SK-N-SH (cell line): ENCODE data around the gene UQCR11. TPM values are rescaled to one million over a fixed set of nuclear protein-coding genes. Genes with fewer than 3 reads are reported as not detected.

Experiments used
- CTCF ChIA-PET: fragments of 300-600, 350-600 bp; formaldehyde crosslinking; extraction: SDS; loops from one replicate; lab custom pipeline; 2021; lab: Yijun Ruan, JAX
- POLR2A ChIA-PET: fragments of 350-600 bp; sonication (Branson Sonifier 250); formaldehyde crosslinking; extraction: SDS; loops from one replicate; lab custom pipeline; 2020; ENCODE audit warnings: antibody characterized with exemption, inconsistent platforms; lab: Yijun Ruan, JAX
- DNase-seq: peaks from one replicate; pipeline ENCODE4 v3.0.0; 2012
- H2AFZ ChIP-seq: fragments of 200-600 bp; sonication (generic); 2 replicates; pipeline ENCODE4 v1.8.1; 2016; ENCODE audit warnings: antibody characterized with exemption, mild to moderate bottlenecking, low read depth
- H3F3A ChIP-seq: fragments of 200-600 bp; sonication (generic); replicated peaks from 2 replicates; pipeline ENCODE3; 2016; ENCODE audit warnings: antibody characterized with exemption, mild to moderate bottlenecking; ENCODE audit not compliant: insufficient read depth
- H3K27ac ChIP-seq, 2 experiments: fragments of 200-500 bp in 1 of 2; fragments of 200-600 bp in 1 of 2; sonication (Bioruptor generic) in 1 of 2; sonication (generic), shearing (Covaris generic) in 1 of 2; 2 replicates each; pipeline versions ENCODE4 v1.5.1 to v1.6.1; 2014 to 2016; ENCODE audit warnings: low read depth in 2 of 2, inconsistent platforms in 1 of 2, low read length in 1 of 2, mild to moderate bottlenecking in 1 of 2, mixed read lengths in 1 of 2
- H3K27me3 ChIP-seq: fragments of 200-600 bp; sonication (generic), shearing (Covaris generic); 2 replicates; pipeline ENCODE4 v1.6.1; 2016; ENCODE audit warnings: mixed run types; ENCODE audit not compliant: insufficient read depth
- H3K36me3 ChIP-seq, 2 experiments: fragments of 200-500 bp in 1 of 2; fragments of 200-600 bp in 1 of 2; sonication (Bioruptor generic) in 1 of 2; sonication (generic) in 1 of 2; replicated peaks in 1 of 2; 2 replicates each; pipeline versions ENCODE3 to v1.5.1; 2014 to 2016; ENCODE audit warnings: low read length in 1 of 2, mild to moderate bottlenecking in 1 of 2; ENCODE audit not compliant: insufficient read depth in 2 of 2, control insufficient read depth in 1 of 2
- H3K4me1 ChIP-seq, 2 experiments: fragments of 200-500 bp in 1 of 2; fragments of 200-600 bp in 1 of 2; sonication (Bioruptor generic) in 1 of 2; sonication (generic), shearing (Covaris generic) in 1 of 2; 2 replicates each; pipeline versions ENCODE4 v1.5.1 to v1.6.1; 2014 to 2016; ENCODE audit warnings: low read depth in 1 of 2, low read length in 1 of 2, mixed run types in 1 of 2; ENCODE audit not compliant: insufficient read depth in 2 of 2, control insufficient read depth in 1 of 2
- H3K4me2 ChIP-seq: fragments of 200-600 bp; sonication (generic), shearing (Covaris generic); 2 replicates; pipeline ENCODE4 v1.6.1; 2017; ENCODE audit warnings: mixed run types
- H3K4me3 ChIP-seq, 2 experiments: fragments of 200-500 bp in 1 of 2; fragments of 200-600 bp in 1 of 2; sonication (Bioruptor generic) in 1 of 2; sonication (generic), shearing (Covaris generic) in 1 of 2; 2 replicates each; pipeline versions ENCODE4 v1.5.1 to v1.8.1; 2014 to 2016; ENCODE audit warnings: low read depth in 2 of 2, inconsistent platforms in 1 of 2, low read length in 1 of 2, mild to moderate bottlenecking in 1 of 2, mixed read lengths in 1 of 2, moderate library complexity in 1 of 2
- H3K79me2 ChIP-seq: fragments of 200-600 bp; sonication (generic); 2 replicates; pipeline ENCODE4 v1.8.1; 2017; ENCODE audit warnings: mild to moderate bottlenecking; ENCODE audit not compliant: insufficient read depth
- H3K9ac ChIP-seq: fragments of 200-600 bp; sonication (generic); 2 replicates; pipeline ENCODE4 v1.6.1; 2017; ENCODE audit warnings: mixed run types
- H3K9me2 ChIP-seq: fragments of 200-600 bp; sonication (generic); 2 replicates; pipeline ENCODE4 v1.6.1; 2017; ENCODE audit warnings: mixed run types
- H3K9me3 ChIP-seq: fragments of 200-600 bp; sonication (generic); 2 replicates; pipeline ENCODE4 v1.6.1; 2017; ENCODE audit warnings: mixed run types, mild to moderate bottlenecking, moderate library complexity
- H4K20me1 ChIP-seq: fragments of 200-600 bp; sonication (generic); 2 replicates; pipeline ENCODE4 v1.6.1; 2017; ENCODE audit warnings: mild to moderate bottlenecking, mixed run types; ENCODE audit not compliant: insufficient read depth
- EP300 ChIP-seq, 2 experiments: IDR thresholded peaks; 2 replicates each; pipeline versions ENCODE4 v1.4.0 to v1.6.1; 2012; ENCODE audit warnings: borderline replicate concordance in 1 of 2, low read depth in 1 of 2, low read length in 1 of 2
- EZH2phosphoT487 ChIP-seq: fragments of 200-600 bp; sonication (generic); IDR thresholded peaks from 2 replicates; pipeline ENCODE4 v1.6.1; 2017; ENCODE audit warnings: low read depth, mixed run types, mild to moderate bottlenecking, antibody characterized with exemption, moderate library complexity, borderline replicate concordance
- FOXJ3 ChIP-seq: sonication (generic); formaldehyde crosslinking; IDR thresholded peaks from 2 replicates; pipeline ENCODE4 v1.5.1; 2020; ENCODE audit warnings: mild to moderate bottlenecking, missing genetic modification reagents
- GABPA ChIP-seq: IDR thresholded peaks from 2 replicates; pipeline ENCODE4 v1.4.0; 2012; ENCODE audit warnings: low read depth, mild to moderate bottlenecking
- GATA2 ChIP-seq: sonication (generic); formaldehyde crosslinking; IDR thresholded peaks from 2 replicates; pipeline ENCODE4 v1.5.0; 2020; ENCODE audit warnings: mild to moderate bottlenecking, missing genetic modification reagents
- MAX ChIP-seq: IDR thresholded peaks from 2 replicates; pipeline ENCODE4 v1.4.0; 2012; ENCODE audit warnings: low read depth
- MEF2A ChIP-seq: IDR thresholded peaks from 2 replicates; pipeline ENCODE4 v1.4.0; 2012; ENCODE audit warnings: low read depth, borderline replicate concordance
- NFIC ChIP-seq: IDR thresholded peaks from 2 replicates; pipeline ENCODE4 v1.4.0; 2012; ENCODE audit warnings: borderline replicate concordance
- NRF1 ChIP-seq: IDR thresholded peaks from 2 replicates; pipeline ENCODE4 v1.6.1; 2012; ENCODE audit warnings: low read depth, mild to moderate bottlenecking, low read length
- POLR2AphosphoS5 ChIP-seq: IDR thresholded peaks from 2 replicates; pipeline ENCODE4 v1.6.1; 2012; ENCODE audit warnings: low read depth, low read length
- RAD21 ChIP-seq: IDR thresholded peaks from 2 replicates; pipeline ENCODE4 v1.6.1; 2012; ENCODE audit warnings: mild to moderate bottlenecking, low read length
- RCOR1 ChIP-seq: fragments of 150-350 bp; IDR thresholded peaks from 2 replicates; pipeline ENCODE4 v1.6.1; 2017; ENCODE audit warnings: antibody characterized with exemption, low read length
- RXRA ChIP-seq: IDR thresholded peaks from 2 replicates; pipeline ENCODE4 v1.4.0; 2012; ENCODE audit warnings: low read depth, mild to moderate bottlenecking, borderline replicate concordance
- SMC3 ChIP-seq: IDR thresholded peaks from 2 replicates; pipeline ENCODE4 v1.6.1; 2012; ENCODE audit warnings: low read depth, low read length, improper control_type of control experiment
- TCF12 ChIP-seq: IDR thresholded peaks from 2 replicates; pipeline ENCODE4 v1.4.0; 2012
- YY1 ChIP-seq: IDR thresholded peaks from 2 replicates; pipeline ENCODE4 v1.4.0; 2012; ENCODE audit warnings: low read depth, mild to moderate bottlenecking
- WGBS: methylation state at CpG from one replicate; pipeline ENCODE4 v1.1.6; 2017; ENCODE audit warnings: low lambda C conversion rate; 5-methylcytosine and 5-hydroxymethylcytosine counted together
- polyA plus RNA-seq, 3 experiments: library from polyadenylated mRNA; depleted of rRNA; stranded (reverse); fragments of >200 nt; gene quantifications; 2 replicates each; pipeline ENCODE4 v1.2.3, GENCODE V29; 2012
- TF ChIP-seq, protein P1 (sequence below): fragments of 150-350 bp; IDR thresholded peaks from 2 replicates; pipeline ENCODE4 v1.6.1; 2017; ENCODE audit warnings: antibody characterized with exemption, low read length, low read depth, borderline replicate concordance
- TF ChIP-seq, protein P2 (sequence below): IDR thresholded peaks from 2 replicates; pipeline ENCODE4; 2012
- TF ChIP-seq, protein P3 (sequence below): fragments of 200-600 bp; sonication (generic); IDR thresholded peaks from 2 replicates; pipeline ENCODE4 v1.6.1; 2017; ENCODE audit warnings: antibody characterized with exemption, mild to moderate bottlenecking, moderate library complexity

Gene UQCR11
- polyA plus RNA-seq, 1 of the 3 experiments (the other 2 are of a cell fraction), result 372 TPM

DNA sequence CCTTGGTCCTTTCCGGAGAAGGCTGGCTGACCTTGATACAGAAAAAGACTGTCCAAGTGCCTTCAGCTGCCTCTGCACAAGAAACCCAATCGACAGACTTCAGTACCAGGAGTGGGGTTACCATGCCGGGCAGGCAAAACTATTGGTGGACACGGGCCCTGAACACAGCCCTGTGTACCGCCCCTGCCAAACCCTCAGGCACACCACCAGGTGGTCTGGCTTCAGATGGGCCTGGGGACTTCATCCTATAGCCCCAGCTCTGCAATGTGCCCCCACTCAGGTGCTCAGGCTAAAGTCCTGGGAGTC is 29.6 kb upstream of the UQCR11 start:
- ChIA-PET POLR2A (no interaction called here), CTCF (interaction anchor here (1.0 to 1.7 kb wide), 2 partner anchors 15 to 89 kb away, joined by 3 to 4 read pairs; no protein-coding TSS in a partner anchor)
- H3K4me2 ChIP-seq, result no peak overlapping the region
- no peaks in the 10 kb centered on the region for H3K4me1 ChIP-seq
- DNase-seq, result no peak
- no peaks in the 10 kb centered on the region for H3K27me3 ChIP-seq
- peaks cover 26 to 59% of the 10 kb centered on the region in 2 experiments for H3K36me3 ChIP-seq
- H3K9me3 ChIP-seq, result no peaks in the 10 kb centered on the region
- no peak overlapping the region for H3K9ac ChIP-seq
- no peak overlapping the region for H3K4me3 ChIP-seq
- H3K27ac ChIP-seq, result no peak overlapping the region
- H3K79me2 ChIP-seq, result peaks cover 65% of the 10 kb centered on the region
- no peaks in the 10 kb centered on the region for H3F3A ChIP-seq
- no peak overlapping the region for H2AFZ ChIP-seq
- no peak for TF ChIP-seq MEF2A
- TF ChIP-seq MAX, result no peak
- TF ChIP-seq TCF12, result no peak
- no peak for TF ChIP-seq NRF1
- TF ChIP-seq RAD21, result no peak
- no peak for TF ChIP-seq FOXJ3 (CRISPR knock-in tag)
- TF ChIP-seq NFIC, result no peak
- TF ChIP-seq POLR2AphosphoS5, result no peak
- no peak for TF ChIP-seq GATA2
- TF ChIP-seq YY1, result no peak
- no peak for TF ChIP-seq SMC3
- TF ChIP-seq, protein P1, sequence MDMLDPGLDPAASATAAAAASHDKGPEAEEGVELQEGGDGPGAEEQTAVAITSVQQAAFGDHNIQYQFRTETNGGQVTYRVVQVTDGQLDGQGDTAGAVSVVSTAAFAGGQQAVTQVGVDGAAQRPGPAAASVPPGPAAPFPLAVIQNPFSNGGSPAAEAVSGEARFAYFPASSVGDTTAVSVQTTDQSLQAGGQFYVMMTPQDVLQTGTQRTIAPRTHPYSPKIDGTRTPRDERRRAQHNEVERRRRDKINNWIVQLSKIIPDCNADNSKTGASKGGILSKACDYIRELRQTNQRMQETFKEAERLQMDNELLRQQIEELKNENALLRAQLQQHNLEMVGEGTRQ, result no peak
- TF ChIP-seq, protein P2, sequence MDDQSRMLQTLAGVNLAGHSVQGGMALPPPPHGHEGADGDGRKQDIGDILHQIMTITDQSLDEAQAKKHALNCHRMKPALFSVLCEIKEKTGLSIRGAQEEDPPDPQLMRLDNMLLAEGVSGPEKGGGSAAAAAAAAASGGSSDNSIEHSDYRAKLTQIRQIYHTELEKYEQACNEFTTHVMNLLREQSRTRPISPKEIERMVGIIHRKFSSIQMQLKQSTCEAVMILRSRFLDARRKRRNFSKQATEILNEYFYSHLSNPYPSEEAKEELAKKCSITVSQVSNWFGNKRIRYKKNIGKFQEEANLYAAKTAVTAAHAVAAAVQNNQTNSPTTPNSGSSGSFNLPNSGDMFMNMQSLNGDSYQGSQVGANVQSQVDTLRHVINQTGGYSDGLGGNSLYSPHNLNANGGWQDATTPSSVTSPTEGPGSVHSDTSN, result no peak
- TF ChIP-seq GABPA, result no peak
- TF ChIP-seq, protein P3, sequence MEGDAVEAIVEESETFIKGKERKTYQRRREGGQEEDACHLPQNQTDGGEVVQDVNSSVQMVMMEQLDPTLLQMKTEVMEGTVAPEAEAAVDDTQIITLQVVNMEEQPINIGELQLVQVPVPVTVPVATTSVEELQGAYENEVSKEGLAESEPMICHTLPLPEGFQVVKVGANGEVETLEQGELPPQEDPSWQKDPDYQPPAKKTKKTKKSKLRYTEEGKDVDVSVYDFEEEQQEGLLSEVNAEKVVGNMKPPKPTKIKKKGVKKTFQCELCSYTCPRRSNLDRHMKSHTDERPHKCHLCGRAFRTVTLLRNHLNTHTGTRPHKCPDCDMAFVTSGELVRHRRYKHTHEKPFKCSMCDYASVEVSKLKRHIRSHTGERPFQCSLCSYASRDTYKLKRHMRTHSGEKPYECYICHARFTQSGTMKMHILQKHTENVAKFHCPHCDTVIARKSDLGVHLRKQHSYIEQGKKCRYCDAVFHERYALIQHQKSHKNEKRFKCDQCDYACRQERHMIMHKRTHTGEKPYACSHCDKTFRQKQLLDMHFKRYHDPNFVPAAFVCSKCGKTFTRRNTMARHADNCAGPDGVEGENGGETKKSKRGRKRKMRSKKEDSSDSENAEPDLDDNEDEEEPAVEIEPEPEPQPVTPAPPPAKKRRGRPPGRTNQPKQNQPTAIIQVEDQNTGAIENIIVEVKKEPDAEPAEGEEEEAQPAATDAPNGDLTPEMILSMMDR, result no peak
- no peak for TF ChIP-seq EP300 (IDR thresholded peaks at IDR 0.05; ENCODE audit: borderline replicate concordance in 1 of 2, low read depth in 1 of 2, low read length in 1 of 2)
- TF ChIP-seq EZH2phosphoT487, result no peak
- no peak for TF ChIP-seq RCOR1
- TF ChIP-seq RXRA, result no peak
- 100% methylated on average over 1 of the region's 5 CpGs for WGBS
- peaks cover 35% of the 10 kb centered on the region for H4K20me1 ChIP-seq
- no peaks in the 10 kb centered on the region for H3K9me2 ChIP-seq
